Tibial artery (tissue), 4 donors: ENCODE data around the gene SH2D4B.
"Not testable (repeated sequence)": the region's sequence is repeated elsewhere in the genome, so short reads cannot be mapped to it uniquely, and the experiment has no call there.

ENCODE experiments used
- DNase-seq, 2 donors: peaks; one replicate each; pipeline ENCODE4 v3.0.0-alpha.2; 2019
- H3K27ac ChIP-seq, 2 donors: fragments of 200-600 bp; sonication (generic) in 1 of 2; 1 replicate in 1 of 2; 2 replicates in 1 of 2; pipeline ENCODE4 v1.5.1; 2018 to 2019; ENCODE audit warnings: mild to moderate bottlenecking in 1 of 2
- H3K27me3 ChIP-seq, 2 donors: fragments of 200-600 bp; sonication (generic) in 1 of 2; one replicate each; pipeline versions ENCODE4 v1.5.1 to v1.6.0; 2016 to 2019
- H3K36me3 ChIP-seq, 3 donors: fragments of 200-600 bp; sonication (generic) in 2 of 3; one replicate each; pipeline ENCODE4 v1.5.1; 2016 to 2019; ENCODE audit warnings: mild to moderate bottlenecking in 2 of 3
- H3K4me1 ChIP-seq, 4 donors: fragments of 200-600 bp; sonication (generic) in 2 of 4; 1 replicate in 3 of 4; 2 replicates in 1 of 4; pipeline ENCODE4 v1.5.1; 2016 to 2019
- H3K4me3 ChIP-seq, 2 donors: fragments of 200-600 bp; sonication (generic) in 1 of 2; 1 replicate in 1 of 2; 2 replicates in 1 of 2; pipeline ENCODE4 v1.5.1; 2018 to 2019; ENCODE audit warnings: mild to moderate bottlenecking in 2 of 2
- H3K9me3 ChIP-seq, 3 donors: fragments of 200-600 bp; sonication (generic) in 1 of 3; one replicate each; pipeline ENCODE4 v1.5.1; 2016 to 2019
- CTCF ChIP-seq, 2 experiments: fragments of 200-600 bp in 1 of 2; fragments of 450-650 bp in 1 of 2; IDR thresholded peaks; one replicate each; pipeline ENCODE4 v1.5.1; 2017 to 2019; ENCODE audit warnings: antibody characterized with exemption in 2 of 2, mild to moderate bottlenecking in 1 of 2, moderate library complexity in 1 of 2
- intact Hi-C: fragments of 100-400 bp; cut with DNase I; formaldehyde crosslinking; loops from one replicate; pipeline ENCODE4 v1.15.0; 2023; ENCODE audit warnings: low total_unique reads

Gene SH2D4B

GRCh38 chr10:80540618-80540980 is 2.9 kb downstream of the SH2D4B start:
- Histone ChIP-seq H3K4me3 (no peak overlapping the region), H3K4me1 (peaks cover 0 to 3% (median 0%) of the 10 kb centered on the region in 4 donors), H3K36me3 (no peaks in the 10 kb centered on the region), H3K9me3 (no peaks in the 10 kb centered on the region), H3K27ac (no peak overlapping the region), H3K27me3 (peaks cover 0 to 5% of the 10 kb centered on the region in 2 donors)
- no peak for DNase-seq
- no peak for TF ChIP-seq CTCF (IDR thresholded peaks at IDR 0.05)
- intact Hi-C loops: no loop called here

GRCh38 chr10:80540981-80541750 is 3.5 kb downstream of the SH2D4B start:
- no peak overlapping the region for H3K4me3 ChIP-seq

GRCh38 chr10:80542053-80542452 is 4.4 kb downstream of the SH2D4B start:
- Histone ChIP-seq H3K27me3 (no peaks in the 10 kb centered on the region), H3K4me3 (no peak overlapping the region), H3K4me1 (peaks cover 0 to 3% (median 0%) of the 10 kb centered on the region in 4 donors), H3K9me3 (no peaks in the 10 kb centered on the region), H3K27ac (no peak overlapping the region), H3K36me3 (no peaks in the 10 kb centered on the region)
- intact Hi-C loops: no loop called here
- DNase-seq: no peak
- no peak for TF ChIP-seq CTCF (IDR thresholded peaks at IDR 0.05)

More at GRCh38 chr10:80540981-80541750, 3.5 kb downstream of the SH2D4B start:
- no peak overlapping the region for H3K27ac ChIP-seq
- H3K4me1 ChIP-seq: peaks cover 0 to 3% (median 0%) of the 10 kb centered on the region in 4 donors
- H3K36me3 ChIP-seq: no peaks in the 10 kb centered on the region
- intact Hi-C loops: no loop called here
- no peaks in the 10 kb centered on the region for H3K9me3 ChIP-seq
- DNase-seq: no peak
- peaks cover 0 to 3% of the 10 kb centered on the region in 2 donors for H3K27me3 ChIP-seq
- no peak for TF ChIP-seq CTCF (IDR thresholded peaks at IDR 0.05)

- no peaks in the 10 kb centered on the region for H3K27me3 ChIP-seq
- TF ChIP-seq CTCF (IDR thresholded peaks at IDR 0.05): no peak
- no peak overlapping the region for H3K27ac ChIP-seq
- H3K9me3 ChIP-seq: no peaks in the 10 kb centered on the region
- peaks cover 0 to 3% (median 0%) of the 10 kb centered on the region in 4 donors for H3K4me1 ChIP-seq
- no peaks in the 10 kb centered on the region for H3K36me3 ChIP-seq
- no peak overlapping the region for H3K4me3 ChIP-seq
- no peak for DNase-seq
- intact Hi-C loops: no loop called here
These were observed 5.1 kb downstream of the SH2D4B start for GRCh38 chr10:80542652-80543318.

- H3K36me3 ChIP-seq, H3K4me3 ChIP-seq, DNase-seq, H3K9me3 ChIP-seq, H3K27ac ChIP-seq, H3K4me1 ChIP-seq, intact Hi-C loops, H3K27me3 ChIP-seq: not testable (repeated sequence)
These were observed 5.6 kb downstream of the SH2D4B start for GRCh38 chr10:80543319-80543672.

GRCh38 chr10:80544316-80544953 is 6.7 kb downstream of the SH2D4B start:
- no peaks in the 10 kb centered on the region for H3K27me3 ChIP-seq
- peaks cover 0 to 3% (median 0%) of the 10 kb centered on the region in 4 donors for H3K4me1 ChIP-seq
- TF ChIP-seq CTCF (IDR thresholded peaks at IDR 0.05): no peak
- no peak overlapping the region for H3K4me3 ChIP-seq
- no peak for DNase-seq
- intact Hi-C loops: no loop called here
- H3K27ac ChIP-seq: no peak overlapping the region
- H3K9me3 ChIP-seq: no peaks in the 10 kb centered on the region
- H3K36me3 ChIP-seq: no peaks in the 10 kb centered on the region
